IMR-90 (cell line): ENCODE data around the gene SNX21. TPM values are rescaled to one million over a fixed set of nuclear protein-coding genes. Genes with fewer than 3 reads are reported as not detected.

Experiments used
- ATAC-seq: fragments of 200-7000 bp; cut with Tn5 transposase; 2 replicates; pipeline ENCODE4 v1.9.1; 2020; ENCODE audit warnings: low read depth, mild to moderate bottlenecking, moderate library complexity
- BruUV-seq: library from RNA; stranded (reverse); fragments of 400-500 nt; replicated peaks from 2 replicates; lab custom pipeline; 2021; lab: Mats Ljungman, UMichigan
- CTCF ChIA-PET: fragments of 300-600 bp; formaldehyde crosslinking; extraction: SDS; loops from one replicate; lab custom pipeline; 2021; ENCODE audit warnings: antibody characterized with exemption; lab: Yijun Ruan, JAX
- POLR2A ChIA-PET: fragments of 300-600 bp; sonication (Branson Sonifier 250); formaldehyde crosslinking; loops from one replicate; lab custom pipeline; 2022; ENCODE audit warnings: antibody characterized with exemption; ENCODE audit not compliant: unreplicated experiment; lab: Charles Lee
- DNase-seq: peaks from one replicate; pipeline ENCODE4 v3.0.0; 2013
- H2AFZ ChIP-seq: replicated peaks from 2 replicates; pipeline ENCODE3; 2013; ENCODE audit warnings: low read length, mild to moderate bottlenecking; ENCODE audit not compliant: poor library complexity
- H2AK5ac ChIP-seq: 2 replicates; pipeline ENCODE4 v1.6.1; 2013; ENCODE audit warnings: low read depth, low read length, inconsistent platforms
- H2AK9ac ChIP-seq: replicated peaks from 2 replicates; pipeline ENCODE3; 2013; ENCODE audit warnings: mild to moderate bottlenecking, low read depth, low read length, moderate library complexity; ENCODE audit not compliant: poor library complexity
- H2BK120ac ChIP-seq: 2 replicates; pipeline ENCODE4 v1.6.1; 2013; ENCODE audit warnings: low read depth, low read length, inconsistent platforms
- H2BK15ac ChIP-seq: 3 replicates; pipeline ENCODE4 v1.6.1; 2013; ENCODE audit warnings: low read depth, low read length, inconsistent platforms
- H2BK20ac ChIP-seq: 2 replicates; pipeline ENCODE4 v1.6.1; 2013; ENCODE audit warnings: low read depth, mild to moderate bottlenecking, inconsistent platforms, low read length, moderate library complexity
- H2BK5ac ChIP-seq: 2 replicates; pipeline ENCODE4 v1.6.1; 2013; ENCODE audit warnings: mild to moderate bottlenecking, low read depth, low read length, inconsistent platforms; ENCODE audit not compliant: poor library complexity, severe bottlenecking
- H3K14ac ChIP-seq: replicated peaks from 2 replicates; pipeline ENCODE4 v1.6.1; 2013; ENCODE audit warnings: low read depth, low read length, inconsistent platforms
- H3K18ac ChIP-seq: 2 replicates; pipeline ENCODE4 v1.6.1; 2013; ENCODE audit warnings: low read depth, low read length, control low read depth
- H3K23ac ChIP-seq: 2 replicates; pipeline ENCODE4 v1.6.1; 2013; ENCODE audit warnings: low read depth, low read length, inconsistent platforms
- H3K27ac ChIP-seq: 2 replicates; pipeline ENCODE4 v1.5.1; 2013; ENCODE audit warnings: mild to moderate bottlenecking, control low read depth, low read length; ENCODE audit not compliant: insufficient read depth
- H3K27me3 ChIP-seq: 2 replicates; pipeline ENCODE4 v1.6.1; 2013; ENCODE audit warnings: low read length; ENCODE audit not compliant: control insufficient read depth, insufficient read depth
- H3K36me3 ChIP-seq: 2 replicates; pipeline ENCODE4 v1.6.1; 2013; ENCODE audit warnings: low read length, mixed read lengths; ENCODE audit not compliant: control insufficient read depth, insufficient read depth
- H3K4ac ChIP-seq: 2 replicates; pipeline ENCODE4 v1.6.1; 2013; ENCODE audit warnings: low read depth, low read length, inconsistent platforms
- H3K4me1 ChIP-seq: 2 replicates; pipeline ENCODE4 v1.6.1; 2013; ENCODE audit warnings: low read length, mixed read lengths; ENCODE audit not compliant: control insufficient read depth, insufficient read depth
- H3K4me2 ChIP-seq: 2 replicates; pipeline ENCODE4 v1.6.1; 2013; ENCODE audit warnings: low read depth, mild to moderate bottlenecking, control low read depth, low read length, moderate library complexity
- H3K4me3 ChIP-seq: 2 replicates; pipeline ENCODE4 v1.5.1; 2013; ENCODE audit warnings: low read depth, mild to moderate bottlenecking, control low read depth, low read length, moderate library complexity; ENCODE audit not compliant: insufficient read depth
- H3K56ac ChIP-seq: 2 replicates; pipeline ENCODE4 v1.6.1; 2013; ENCODE audit warnings: low read length, inconsistent platforms; ENCODE audit not compliant: insufficient read depth; ENCODE audit errors: extremely low read depth
- H3K79me1 ChIP-seq, 2 experiments: 2 replicates each; pipeline ENCODE4 v1.6.1; 2013; ENCODE audit warnings: low read length in 2 of 2, inconsistent platforms in 1 of 2, low read depth in 1 of 2
- H3K9ac ChIP-seq: 2 replicates; pipeline ENCODE4 v1.6.1; 2013; ENCODE audit warnings: low read depth, low read length, control low read depth
- H3K9me1 ChIP-seq: 2 replicates; pipeline ENCODE4 v1.6.1; 2013; ENCODE audit warnings: low read length, inconsistent platforms; ENCODE audit not compliant: insufficient read depth
- H3K9me3 ChIP-seq: 2 replicates; pipeline ENCODE4 v1.6.1; 2013; ENCODE audit warnings: low read length; ENCODE audit not compliant: control insufficient read depth, insufficient read depth
- H4K20me1 ChIP-seq: 2 replicates; pipeline ENCODE4 v1.6.1; 2013; ENCODE audit warnings: low read length, inconsistent platforms; ENCODE audit not compliant: insufficient read depth
- H4K5ac ChIP-seq: 2 replicates; pipeline ENCODE4 v1.6.1; 2013; ENCODE audit warnings: mild to moderate bottlenecking, low read depth, low read length, control low read depth
- H4K8ac ChIP-seq, 2 experiments: 2 replicates each; pipeline ENCODE4 v1.6.1; 2013; ENCODE audit warnings: low read depth in 2 of 2, low read length in 2 of 2, control low read depth in 1 of 2, inconsistent platforms in 1 of 2
- H4K91ac ChIP-seq: 2 replicates; pipeline ENCODE4 v1.6.1; 2013; ENCODE audit warnings: low read depth, low read length, inconsistent platforms; ENCODE audit not compliant: insufficient read depth
- CTCF ChIP-seq: conservative IDR thresholded peaks from 2 replicates; pipeline ENCODE4 v1.5.1; 2012; ENCODE audit warnings: mild to moderate bottlenecking, low read depth, low read length, improper control_type of control experiment
- ELK1 ChIP-seq: fragments of 150-350 bp; IDR thresholded peaks from 2 replicates; pipeline ENCODE4 v1.6.1; 2016; ENCODE audit warnings: low read depth, mild to moderate bottlenecking, low read length, moderate library complexity, borderline replicate concordance
- MAZ ChIP-seq: IDR thresholded peaks from 2 replicates; pipeline ENCODE4 v1.6.1; 2012; ENCODE audit warnings: low read depth, mild to moderate bottlenecking, low read length, improper control_type of control experiment, moderate library complexity, borderline replicate concordance
- POLR2A ChIP-seq: IDR thresholded peaks from 2 replicates; pipeline ENCODE4 v1.6.1; 2012; ENCODE audit warnings: mild to moderate bottlenecking, low read depth, low read length
- RAD21 ChIP-seq: IDR thresholded peaks from 2 replicates; pipeline ENCODE4 v1.6.1; 2012; ENCODE audit warnings: low read length, improper control_type of control experiment
- RCOR1 ChIP-seq: IDR thresholded peaks from 2 replicates; pipeline ENCODE4 v1.6.1; 2012; ENCODE audit warnings: mild to moderate bottlenecking, low read length, improper control_type of control experiment; ENCODE audit not compliant: insufficient replicate concordance
- SMC3 ChIP-seq: fragments of 150-350 bp; IDR thresholded peaks from 2 replicates; pipeline ENCODE4 v1.6.1; 2016; ENCODE audit warnings: low read depth, mild to moderate bottlenecking, antibody characterized with exemption, low read length, moderate library complexity
- WGBS, 2 experiments: methylation state at CpG; one replicate each; pipeline versions ENCODE4 v1.1.5 to v1.1.7; 2013; ENCODE audit warnings: missing lambda C conversion rate in 2 of 2; ENCODE audit not compliant: insufficient read length in 1 of 2; ENCODE audit errors: extremely low coverage in 2 of 2; 5-methylcytosine and 5-hydroxymethylcytosine counted together
- dilution Hi-C: fragments of 300-500 bp; cut with HindIII; formaldehyde crosslinking; loops from one replicate; pipeline ENCODE4 v1.14.3; 2018; ENCODE audit warnings: low sequenced_read_pairs; ENCODE audit not compliant: unreplicated experiment
- in situ Hi-C: fragments of 300-500 bp; cut with MboI; formaldehyde crosslinking; loops from 3 replicates; pipeline ENCODE4 v1.14.3; 2019; ENCODE audit warnings: low sequenced_read_pairs, inconsistent platforms, mixed read lengths
- intact Hi-C: fragments of 100-400 bp; cut with micrococcal nuclease; formaldehyde crosslinking; loops from 2 replicates; pipeline ENCODE4 v1.10.0; 2022
- polyA plus RNA-seq, 3 experiments: library from polyadenylated mRNA; depleted of rRNA; stranded (reverse); fragments of >200 nt; gene quantifications; 2 replicates each; pipeline ENCODE4 v1.2.3, GENCODE V29; 2012; ENCODE audit warnings: low replicate concordance in 1 of 3
- total RNA-seq: library from RNA; depleted of rRNA; stranded (reverse); fragments of >200 nt; gene quantifications from 2 replicates; pipeline ENCODE4 v1.2.3, GENCODE V29; 2012

SNX21 gene
- total and polyA plus RNA-seq, 2 of the 4 experiments (the other 2 are of a cell fraction) = 11.1 to 17.9 TPM

- dilution Hi-C loops (no loop called here), in situ Hi-C loops (no loop called here), intact Hi-C loops (loop anchor here (10.0 kb wide), 1 partner anchor 98 kb away; the partner anchor contains the start of gene PCIF1)
- Histone ChIP-seq H2AK9ac (peak overlapping the region; percentile 4), H2BK15ac (no peak overlapping the region), H3K9me1 (peaks cover 17% of the 10 kb centered on the region), H3K4me2 (peak overlapping the region; percentile 48; the same call in 1 of the 2 replicates), H3K56ac (no peak overlapping the region), H3K4me1 (peaks cover 18% of the 10 kb centered on the region), H2BK5ac (no peak overlapping the region), H3K9ac (no peak overlapping the region), H3K27ac (no peak overlapping the region), H2AFZ (no peak overlapping the region), H3K18ac (no peak overlapping the region), H3K23ac (no peak overlapping the region), H2AK5ac (no peak overlapping the region), H3K4me3 (no peak overlapping the region), H4K8ac (no peak overlapping the region), H4K5ac (no peak overlapping the region), H4K20me1 (no peaks in the 10 kb centered on the region), H3K9me3 (no peaks in the 10 kb centered on the region), H3K27me3 (no peaks in the 10 kb centered on the region), H4K91ac (no peak overlapping the region), H2BK20ac (no peak overlapping the region), H3K79me1 (peaks cover 15 to 27% of the 10 kb centered on the region in 2 experiments), H3K14ac (no peak overlapping the region), H2BK120ac (no peak overlapping the region), H3K4ac (no peak overlapping the region), H3K36me3 (peaks cover 27% of the 10 kb centered on the region)
- BruUV-seq = no TSS peak
- TF ChIP-seq SMC3 (no peak), CTCF (no peak), RCOR1 (no peak), MAZ (no peak), ELK1 (no peak), POLR2A (no peak), RAD21 (no peak)
- WGBS, 2 experiments = no CpG with 5 or more reads among the region's 1 CpG
- ATAC-seq (no peak), DNase-seq (no peak)
- POLR2A ChIA-PET = no interaction called here
- CTCF ChIA-PET = interaction anchor here (1.7 kb wide), 1 partner anchor 133 kb away, joined by 3 read pairs; no protein-coding TSS in a partner anchor
These were observed 3.2 kb downstream of the SNX21 start for GRCh38 chr20:45836841-45837240.
